ENCODE results near the gene COTL1.

DNA sequence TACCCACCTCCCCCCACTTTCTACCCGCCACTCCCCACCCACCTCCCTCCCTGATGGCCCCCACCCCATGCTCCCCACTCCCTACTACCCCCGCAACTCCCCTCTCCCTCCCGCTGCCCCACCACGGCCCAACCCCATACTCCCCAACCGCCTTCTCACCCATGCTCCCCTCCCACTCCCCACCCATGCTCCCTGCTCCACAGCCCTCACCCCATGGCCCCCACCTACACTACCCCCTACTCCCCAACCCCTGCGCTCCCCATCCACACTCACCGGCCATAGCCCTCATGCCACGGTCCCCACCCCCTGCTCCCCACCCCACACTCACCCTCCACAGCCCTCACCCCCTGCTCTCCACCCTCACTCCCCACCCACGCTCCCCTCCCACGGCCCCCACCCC lies 13.9 kb downstream of the COTL1 start:
- TF ChIP-seq POGZ (CRISPR knock-in tag; IDR thresholded peaks at IDR 0.05) (no peak), CTCF (CRISPR knock-in tag; IDR thresholded peaks at IDR 0.05) (no peak), ZNF816 (CRISPR knock-in tag; IDR thresholded peaks at IDR 0.05; ENCODE audit: borderline replicate concordance) (no peak), PAXIP1 (CRISPR knock-in tag; conservative IDR thresholded peaks at IDR 0.05) (no peak), SATB2 (CRISPR knock-in tag; IDR thresholded peaks at IDR 0.05) (no peak)
- TF ChIP-seq, protein P1, sequence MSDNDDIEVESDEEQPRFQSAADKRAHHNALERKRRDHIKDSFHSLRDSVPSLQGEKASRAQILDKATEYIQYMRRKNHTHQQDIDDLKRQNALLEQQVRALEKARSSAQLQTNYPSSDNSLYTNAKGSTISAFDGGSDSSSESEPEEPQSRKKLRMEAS (IDR thresholded peaks at IDR 0.05) = no peak
